Measurements from ENCODE around the gene SCYGR6. TPM values are rescaled to one million over a fixed set of nuclear protein-coding genes. Genes with fewer than 3 reads are reported as not detected.

SCYGR6 gene
- total RNA-seq: not detected in 2 replicates

GRCh38 chr2:227724394-227725039 lies at the start of gene SCYGR6:
Gene SCYGR6, minus strand, starts transcription at chr2:227724757. Its CDS starts 0 bp downstream, at chr2:227724757.

GRCh38 chr2:227745594-227745993 lies 21.0 kb upstream of the SCYGR6 start, which contains the start of gene SCYGR8:
Gene SCYGR8, plus strand, starts transcription at chr2:227745894. Its CDS starts 0 bp downstream, at chr2:227745894.

GRCh38 chr2:227728035-227728434 lies 3.5 kb upstream of the SCYGR6 start, which contains the start of gene SCYGR7:
Gene SCYGR7, plus strand, starts transcription at chr2:227728335. Its CDS starts 0 bp downstream, at chr2:227728335.

GRCh38 chr2:227717687-227718567 lies 6.6 kb downstream of the SCYGR6 start, which contains the start of gene SLC19A3:
Gene SLC19A3, minus strand, starts transcription at chr2:227718028. Its CDS starts 15,710 bp downstream, at chr2:227702318.

Other genes starting within 250 kb of the SCYGR6 start
- gene SCYGR2, start 125.9 kb downstream of the SCYGR6 start, total RNA-seq: not detected in 2 replicates
- gene SCYGR3, start 109.9 kb downstream of the SCYGR6 start, total RNA-seq: not detected in 2 replicates
- gene SCYGR4, start 107.3 kb downstream of the SCYGR6 start, total RNA-seq: not detected in 2 replicates
- not detected in 2 replicates for gene SCYGR5, start 58.0 kb downstream of the SCYGR6 start, total RNA-seq
- gene SLC19A3, start 6.7 kb downstream of the SCYGR6 start, total RNA-seq: 0.85 and 1.8 TPM in 2 replicates
- not detected in 2 replicates for gene SCYGR7, start 3.6 kb upstream of the SCYGR6 start, total RNA-seq
- gene SCYGR8, start 21.1 kb upstream of the SCYGR6 start, total RNA-seq: not detected in 2 replicates
- 0.47 and 2.6 TPM in 2 replicates for gene CCL20, start 89.1 kb upstream of the SCYGR6 start, total RNA-seq
- 1.5 and 7.5 TPM in 2 replicates for gene DAW1, start 146.9 kb upstream of the SCYGR6 start, total RNA-seq